B cell (primary cell): ENCODE results near the gene ARHGAP15. TPM values are rescaled to one million over a fixed set of nuclear protein-coding genes. Genes with fewer than 3 reads are reported as not detected.

Experiments
- ATAC-seq: fragments of 200-7000 bp; cut with Tn5 transposase; one replicate; pipeline ENCODE4 v1.10.0; 2021; ENCODE audit warnings: low read depth, mild to moderate bottlenecking, moderate number of reproducible peaks, moderate library complexity
- CTCF ChIA-PET: fragments of 350-600 bp; sonication (Branson Sonifier 250); formaldehyde crosslinking; loops from one replicate; lab custom pipeline; 2021; ENCODE audit warnings: antibody characterized with exemption, inconsistent platforms; lab: Charles Lee
- POLR2A ChIA-PET: fragments of 350-600 bp; sonication (Branson Sonifier 250); formaldehyde crosslinking; loops from one replicate; lab custom pipeline; 2021; ENCODE audit warnings: antibody characterized with exemption; lab: Charles Lee
- DNase-seq: peaks from one replicate; pipeline ENCODE4 v3.0.0; 2013
- H2AFZ ChIP-seq: 2 replicates; pipeline ENCODE4 v1.6.1; 2012; ENCODE audit warnings: mild to moderate bottlenecking, low read depth, low read length; ENCODE audit not compliant: insufficient read depth, poor library complexity, severe bottlenecking
- H3K27ac ChIP-seq, 2 donors: 1 replicate in 1 of 2; 2 replicates in 1 of 2; pipeline ENCODE4 v1.5.1; 2012 to 2013; ENCODE audit warnings: low read length in 2 of 2, mild to moderate bottlenecking in 2 of 2, moderate library complexity in 1 of 2
- H3K27me3 ChIP-seq, 4 experiments: fragments of 200-600 bp in 1 of 4; sonication (generic) in 1 of 4; replicated peaks in 1 of 4; 1 replicate in 2 of 4; 2 replicates in 2 of 4; pipeline versions ENCODE4 v1.6.1 to v1.7.0; 2013 to 2016; ENCODE audit warnings: low read length in 3 of 4, mild to moderate bottlenecking in 2 of 4, mixed read lengths in 1 of 4, moderate library complexity in 1 of 4; ENCODE audit not compliant: insufficient read depth in 4 of 4, control insufficient read depth in 3 of 4; ENCODE audit errors: control extremely low read depth in 1 of 4
- H3K36me3 ChIP-seq, 2 experiments: replicated peaks in 1 of 2; 1 replicate in 1 of 2; 2 replicates in 1 of 2; pipeline versions ENCODE4 v1.6.1 to v1.7.1; 2013; ENCODE audit warnings: low read length in 1 of 2; ENCODE audit not compliant: insufficient read depth in 2 of 2, control insufficient read depth in 1 of 2; ENCODE audit errors: control extremely low read depth in 1 of 2, extremely low read depth in 1 of 2
- H3K4me1 ChIP-seq, 2 donors: fragments of 200-600 bp in 1 of 2; sonication (generic) in 1 of 2; 1 replicate in 1 of 2; 2 replicates in 1 of 2; pipeline versions ENCODE4 v1.5.1 to v1.6.1; 2013 to 2017; ENCODE audit warnings: low read length in 2 of 2; ENCODE audit not compliant: control insufficient read depth in 2 of 2, insufficient read depth in 2 of 2
- H3K4me2 ChIP-seq: replicated peaks from 2 replicates; pipeline ENCODE3; 2012; ENCODE audit warnings: mild to moderate bottlenecking, low read depth, low read length; ENCODE audit not compliant: poor library complexity, severe bottlenecking
- H3K4me3 ChIP-seq, 5 experiments: fragments of 200-600 bp in 1 of 5; sonication (generic) in 1 of 5; 1 replicate in 3 of 5; 2 replicates in 2 of 5; pipeline versions ENCODE4 v1.5.1 to v1.7.0; 2011 to 2016; ENCODE audit warnings: low read length in 4 of 5, mild to moderate bottlenecking in 4 of 5, low read depth in 2 of 5, control low read depth in 1 of 5, moderate library complexity in 1 of 5; ENCODE audit not compliant: insufficient read depth in 1 of 5; ENCODE audit errors: control extremely low read depth in 1 of 5, extremely low read depth in 1 of 5
- H3K79me2 ChIP-seq: fragments of 200-600 bp; sonication (generic); one replicate; pipeline ENCODE4 v1.6.0; 2016; ENCODE audit warnings: low read length; ENCODE audit not compliant: control insufficient read depth, insufficient read depth
- H3K9ac ChIP-seq: fragments of 200-600 bp; sonication (generic); 2 replicates; pipeline ENCODE4 v1.6.1; 2017; ENCODE audit warnings: mild to moderate bottlenecking, low read length, moderate library complexity
- H3K9me3 ChIP-seq, 3 donors: one replicate each; pipeline versions ENCODE4 v1.6.1 to v1.7.1; 2013; ENCODE audit warnings: low read length in 2 of 3; ENCODE audit not compliant: control insufficient read depth in 2 of 3, insufficient read depth in 1 of 3; ENCODE audit errors: control extremely low read depth in 1 of 3
- H4K20me1 ChIP-seq: 2 replicates; pipeline ENCODE4 v1.6.0; 2012; ENCODE audit warnings: mild to moderate bottlenecking, low read length; ENCODE audit not compliant: insufficient read depth, control insufficient read depth, poor library complexity, severe bottlenecking
- H3K27ac Mint-ChIP-seq: one replicate; pipeline ENCODE4 v1.8.0; 2021; ENCODE audit warnings: mixed read lengths
- H3K27me3 Mint-ChIP-seq: one replicate; pipeline ENCODE4 v1.8.0; 2021; ENCODE audit warnings: mixed read lengths
- H3K4me1 Mint-ChIP-seq: one replicate; pipeline ENCODE4 v1.8.0; 2021; ENCODE audit warnings: mixed read lengths
- H3K4me3 Mint-ChIP-seq: one replicate; pipeline ENCODE4 v1.8.0; 2021; ENCODE audit warnings: mixed read lengths
- H3K9me3 Mint-ChIP-seq: one replicate; pipeline ENCODE4 v1.8.0; 2022; ENCODE audit warnings: mixed read lengths; ENCODE audit not compliant: insufficient read depth
- EZH2 ChIP-seq: IDR thresholded peaks from 2 replicates; pipeline ENCODE4 v1.6.1; 2012; ENCODE audit warnings: borderline replicate concordance, low read depth, mild to moderate bottlenecking, moderate library complexity, low read length; ENCODE audit not compliant: insufficient read depth, poor library complexity, severe bottlenecking
- WGBS: methylation state at CpG from one replicate; pipeline ENCODE4 v1.1.5; 2013; ENCODE audit warnings: missing lambda C conversion rate; ENCODE audit not compliant: insufficient coverage; 5-methylcytosine and 5-hydroxymethylcytosine counted together
- intact Hi-C: fragments of 100-400 bp; cut with micrococcal nuclease; formaldehyde crosslinking; loops from one replicate; pipeline ENCODE4 v1.10.0; 2022
- polyA plus RNA-seq: library from polyadenylated mRNA; depleted of rRNA; stranded (reverse); fragments of >200 nt; gene quantifications from 2 replicates; pipeline ENCODE4 v1.2.3, GENCODE V29; 2012
- total RNA-seq, 2 donors: library from RNA; stranded (reverse); fragments of 120-200 nt in 1 of 2; gene quantifications; 1 replicate in 1 of 2; 2 replicates in 1 of 2; pipeline versions ENCODE4 v1.2.3 to v1.2.4, GENCODE V29; 2013 to 2022
- TF ChIP-seq, protein P1 (sequence below): fragments of 200-600 bp; IDR thresholded peaks from one replicate; pipeline ENCODE4 v1.8.0; 2022; ENCODE audit warnings: antibody characterized with exemption, mild to moderate bottlenecking

ARHGAP15 gene
- total and polyA plus RNA-seq, 2 donors (not counting 1 experiment from before 2014, with no cell fraction given): 58.6 to 187 TPM

DNA sequence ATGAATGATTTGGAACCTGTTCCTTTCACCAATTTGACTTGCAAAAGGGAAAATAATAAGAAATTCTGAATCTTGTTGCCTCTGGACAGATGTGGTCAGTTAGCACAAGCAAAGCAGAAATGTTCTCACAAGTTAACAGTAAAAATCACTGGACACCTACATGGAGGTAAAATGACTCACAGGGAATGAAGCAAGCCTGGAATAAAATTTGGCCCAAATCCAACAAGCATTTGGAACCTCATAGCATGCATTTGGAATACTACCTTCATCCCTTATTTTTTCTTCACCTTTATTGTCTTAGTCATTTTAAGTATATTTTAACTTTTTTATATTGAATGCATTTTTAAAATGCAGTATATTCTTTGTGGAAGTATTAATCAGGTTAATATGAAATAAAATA lies 602.9 kb downstream of the ARHGAP15 start:
- H3K9ac ChIP-seq: no peak overlapping the region
- no peaks in the 10 kb centered on the region for H3K27me3 ChIP-seq
- no peaks in the 10 kb centered on the region for H4K20me1 ChIP-seq
- no peak overlapping the region for H3K4me3 ChIP-seq
- H3K79me2 ChIP-seq: no peaks in the 10 kb centered on the region
- TF ChIP-seq, protein P1, sequence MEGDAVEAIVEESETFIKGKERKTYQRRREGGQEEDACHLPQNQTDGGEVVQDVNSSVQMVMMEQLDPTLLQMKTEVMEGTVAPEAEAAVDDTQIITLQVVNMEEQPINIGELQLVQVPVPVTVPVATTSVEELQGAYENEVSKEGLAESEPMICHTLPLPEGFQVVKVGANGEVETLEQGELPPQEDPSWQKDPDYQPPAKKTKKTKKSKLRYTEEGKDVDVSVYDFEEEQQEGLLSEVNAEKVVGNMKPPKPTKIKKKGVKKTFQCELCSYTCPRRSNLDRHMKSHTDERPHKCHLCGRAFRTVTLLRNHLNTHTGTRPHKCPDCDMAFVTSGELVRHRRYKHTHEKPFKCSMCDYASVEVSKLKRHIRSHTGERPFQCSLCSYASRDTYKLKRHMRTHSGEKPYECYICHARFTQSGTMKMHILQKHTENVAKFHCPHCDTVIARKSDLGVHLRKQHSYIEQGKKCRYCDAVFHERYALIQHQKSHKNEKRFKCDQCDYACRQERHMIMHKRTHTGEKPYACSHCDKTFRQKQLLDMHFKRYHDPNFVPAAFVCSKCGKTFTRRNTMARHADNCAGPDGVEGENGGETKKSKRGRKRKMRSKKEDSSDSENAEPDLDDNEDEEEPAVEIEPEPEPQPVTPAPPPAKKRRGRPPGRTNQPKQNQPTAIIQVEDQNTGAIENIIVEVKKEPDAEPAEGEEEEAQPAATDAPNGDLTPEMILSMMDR: no peak
- TF ChIP-seq EZH2: no peak
- POLR2A ChIA-PET: no interaction called here
- H3K36me3 ChIP-seq: peaks cover 2 to 5% of the 10 kb centered on the region in 2 experiments
- ATAC-seq: no peak
- H3K9me3 Mint-ChIP-seq: no peaks in the 10 kb centered on the region
- no peak overlapping the region for H2AFZ ChIP-seq
- peaks cover 13 to 14% of the 10 kb centered on the region in 2 donors for H3K4me1 ChIP-seq
- H3K4me3 Mint-ChIP-seq: no peak overlapping the region
- H3K27ac Mint-ChIP-seq: no peak overlapping the region
- H3K4me2 ChIP-seq: no peak overlapping the region
- H3K27ac ChIP-seq: no peak overlapping the region
- no peaks in the 10 kb centered on the region for H3K9me3 ChIP-seq
- H3K4me1 Mint-ChIP-seq: peaks cover 34% of the 10 kb centered on the region
- no peak for DNase-seq
- CTCF ChIA-PET: no interaction called here
- intact Hi-C loops: no loop called here
- H3K27me3 Mint-ChIP-seq: no peaks in the 10 kb centered on the region

DNA sequence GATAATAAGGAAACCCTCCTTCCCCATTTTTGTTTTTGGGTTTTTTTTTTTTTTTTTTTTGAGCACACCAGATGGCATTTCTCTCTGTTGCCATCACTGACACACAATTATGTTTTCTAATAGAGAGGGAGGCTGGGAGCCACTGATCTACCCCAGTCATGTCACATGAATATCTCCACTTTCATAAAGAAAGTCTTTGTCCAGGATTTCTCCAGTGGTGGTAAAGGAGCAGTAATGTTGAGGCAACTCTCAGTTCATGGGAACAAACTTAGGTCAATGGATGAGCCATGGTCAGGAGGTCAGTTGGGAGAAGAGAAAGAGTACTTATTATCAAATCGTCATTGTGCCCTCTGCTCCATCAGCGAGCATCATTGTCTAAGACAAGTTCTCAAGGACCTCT lies 603.7 kb downstream of the ARHGAP15 start:
- Mint-ChIP-seq H3K9me3 (no peaks in the 10 kb centered on the region), H3K4me3 (no peak overlapping the region), H3K4me1 (peaks cover 30% of the 10 kb centered on the region), H3K27ac (no peak overlapping the region), H3K27me3 (no peaks in the 10 kb centered on the region)
- Histone ChIP-seq H3K36me3 (peaks cover 2 to 5% of the 10 kb centered on the region in 2 experiments), H3K4me3 (no peak overlapping the region), H3K27me3 (no peaks in the 10 kb centered on the region), H3K27ac (no peak overlapping the region), H2AFZ (no peak overlapping the region), H3K79me2 (no peaks in the 10 kb centered on the region), H3K4me1 (peaks cover 13 to 14% of the 10 kb centered on the region in 2 donors), H3K4me2 (no peak overlapping the region), H4K20me1 (no peaks in the 10 kb centered on the region), H3K9me3 (no peaks in the 10 kb centered on the region), H3K9ac (no peak overlapping the region)
- CTCF ChIA-PET: no interaction called here
- no peak for TF ChIP-seq EZH2
- TF ChIP-seq, protein P1: no peak
- intact Hi-C loops: no loop called here
- 100% methylated on average over 2 of the region's 2 CpGs for WGBS
- DNase-seq (no peak), ATAC-seq (no peak)
- POLR2A ChIA-PET: no interaction called here
